Measurements from ENCODE around the gene NHS.

GRCh38 chrX:17605676-17606075, 230.7 kb downstream of the NHS start:
- no peak for TF ChIP-seq CTCF (optimal IDR thresholded peaks at IDR 0.05 in 1 of 3, IDR thresholded peaks at IDR 0.05 in 1 of 3, conservative IDR thresholded peaks at IDR 0.05 in 1 of 3; ENCODE audit: extremely low read depth in 1 of 3, insufficient read depth in 2 of 3, low read length in 3 of 3)
- TF ChIP-seq EZH2 (IDR thresholded peaks at IDR 0.05; ENCODE audit: low read length) = no peak
